Measurements from ENCODE around the gene MYLK.

Gene MYLK

DNA sequence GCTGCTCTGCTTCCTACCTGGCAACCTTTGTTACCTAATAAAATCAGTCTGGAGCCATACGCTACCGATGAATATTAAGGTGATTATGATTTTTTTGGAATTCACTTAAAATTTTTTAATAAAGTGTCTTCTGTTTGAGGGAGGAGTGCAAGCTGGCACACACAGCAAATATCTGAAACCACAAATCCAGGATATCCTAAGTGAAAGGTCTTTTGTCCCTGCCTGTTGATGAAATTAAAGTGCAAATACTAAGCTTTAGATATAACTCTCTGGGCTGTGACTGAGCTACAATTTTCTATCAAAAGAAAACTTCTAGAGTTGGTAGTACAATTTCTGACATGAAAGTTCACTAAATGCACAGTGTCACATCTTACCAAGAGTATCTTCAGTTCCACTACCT lies 322.9 kb downstream of the MYLK start:
- TF ChIP-seq, protein P1, sequence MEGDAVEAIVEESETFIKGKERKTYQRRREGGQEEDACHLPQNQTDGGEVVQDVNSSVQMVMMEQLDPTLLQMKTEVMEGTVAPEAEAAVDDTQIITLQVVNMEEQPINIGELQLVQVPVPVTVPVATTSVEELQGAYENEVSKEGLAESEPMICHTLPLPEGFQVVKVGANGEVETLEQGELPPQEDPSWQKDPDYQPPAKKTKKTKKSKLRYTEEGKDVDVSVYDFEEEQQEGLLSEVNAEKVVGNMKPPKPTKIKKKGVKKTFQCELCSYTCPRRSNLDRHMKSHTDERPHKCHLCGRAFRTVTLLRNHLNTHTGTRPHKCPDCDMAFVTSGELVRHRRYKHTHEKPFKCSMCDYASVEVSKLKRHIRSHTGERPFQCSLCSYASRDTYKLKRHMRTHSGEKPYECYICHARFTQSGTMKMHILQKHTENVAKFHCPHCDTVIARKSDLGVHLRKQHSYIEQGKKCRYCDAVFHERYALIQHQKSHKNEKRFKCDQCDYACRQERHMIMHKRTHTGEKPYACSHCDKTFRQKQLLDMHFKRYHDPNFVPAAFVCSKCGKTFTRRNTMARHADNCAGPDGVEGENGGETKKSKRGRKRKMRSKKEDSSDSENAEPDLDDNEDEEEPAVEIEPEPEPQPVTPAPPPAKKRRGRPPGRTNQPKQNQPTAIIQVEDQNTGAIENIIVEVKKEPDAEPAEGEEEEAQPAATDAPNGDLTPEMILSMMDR (IDR thresholded peaks at IDR 0.05; ENCODE audit: extremely low read depth, missing control alignments): no peak
- DNase-seq (ENCODE audit: low spot score): no peak

All from GM20000 (cell line).